GM12878 (cell line): Measurements from ENCODE around the gene KIZ. TPM values are rescaled to one million over a fixed set of nuclear protein-coding genes. Genes with fewer than 3 reads are reported as not detected.

ENCODE experiments used
- ATAC-seq: fragments of 200-7000 bp; cut with Tn5 transposase; 3 replicates; pipeline ENCODE4 v1.9.1; 2020; ENCODE audit warnings: mild to moderate bottlenecking, moderate library complexity
- BruUV-seq: library from RNA; stranded (reverse); fragments of 400-500 nt; replicated peaks from 2 replicates; lab custom pipeline; 2021; lab: Mats Ljungman, UMichigan
- CTCF ChIA-PET: fragments of 300-600 bp; sonication (Branson Sonifier 250); formaldehyde crosslinking; extraction: SDS; loops from one replicate; lab custom pipeline; 2021; ENCODE audit warnings: inconsistent platforms; lab: Yijun Ruan, JAX
- POLR2A ChIA-PET: fragments of 350-600 bp; formaldehyde crosslinking; extraction: SDS; loops from one replicate; lab custom pipeline; 2021; ENCODE audit warnings: inconsistent platforms; lab: Charles Lee
- RAD21 ChIA-PET: fragments of 300-600 bp; sonication (Branson Sonifier 250); formaldehyde crosslinking; loops from one replicate; lab custom pipeline; 2023; ENCODE audit warnings: antibody characterized with exemption; ENCODE audit not compliant: unreplicated experiment; lab: Charles Lee
- SMC1A ChIA-PET: fragments of 300-600 bp; sonication (Branson Sonifier 250); formaldehyde crosslinking; loops from one replicate; lab custom pipeline; 2023; ENCODE audit not compliant: unreplicated experiment, uncharacterized antibody; lab: Charles Lee
- DNase-seq: peaks from one replicate; pipeline ENCODE4 v3.0.0-alpha.2; 2011; ENCODE audit warnings: low read depth, low spot score
- FAIRE-seq: peaks from 3 replicates; lab custom pipeline; 2011; peaks lifted over from hg19 to GRCh38; lab: Jason Lieb, UNC
- H2AFZ ChIP-seq: 2 replicates; pipeline ENCODE4 v1.6.0; 2011; ENCODE audit warnings: low read depth, low read length, control low read depth; ENCODE audit not compliant: control insufficient read depth
- H3K27ac ChIP-seq: 2 replicates; pipeline ENCODE4 v1.5.1; 2011; ENCODE audit warnings: control low read depth; ENCODE audit not compliant: control insufficient read depth, insufficient read depth
- H3K27me3 ChIP-seq, 2 experiments: replicated peaks in 1 of 2; 2 replicates each; pipeline versions ENCODE4 v1.6.0 to v1.6.1; 2011; ENCODE audit warnings: low read length in 1 of 2; ENCODE audit not compliant: control insufficient read depth in 2 of 2, insufficient read depth in 2 of 2
- H3K36me3 ChIP-seq, 2 experiments: 2 replicates each; pipeline ENCODE4 v1.5.1; 2011; ENCODE audit warnings: low read length in 1 of 2; ENCODE audit not compliant: control insufficient read depth in 2 of 2, insufficient read depth in 2 of 2
- H3K4me1 ChIP-seq: 2 replicates; pipeline ENCODE4 v1.6.1; 2011; ENCODE audit warnings: mild to moderate bottlenecking, low read length, moderate library complexity, mixed read lengths; ENCODE audit not compliant: control insufficient read depth, insufficient read depth
- H3K4me2 ChIP-seq: 2 replicates; pipeline ENCODE4 v1.6.0; 2011; ENCODE audit warnings: control low read depth; ENCODE audit not compliant: control insufficient read depth, insufficient read depth
- H3K4me3 ChIP-seq: fragments of 200-600 bp; sonication (generic); 2 replicates; pipeline ENCODE4 v1.5.1; 2016
- H3K79me2 ChIP-seq: 2 replicates; pipeline ENCODE4 v1.6.0; 2011; ENCODE audit warnings: low read length; ENCODE audit not compliant: control insufficient read depth, insufficient read depth
- H3K9ac ChIP-seq: 2 replicates; pipeline ENCODE4 v1.8.0; 2011; ENCODE audit warnings: low read length, control low read depth, mixed read lengths; ENCODE audit not compliant: control insufficient read depth, insufficient read depth
- H3K9me3 ChIP-seq: replicated peaks from 3 replicates; pipeline ENCODE4 v1.5.1; 2011; ENCODE audit warnings: mild to moderate bottlenecking, low read length; ENCODE audit not compliant: control insufficient read depth, insufficient read depth
- H4K20me1 ChIP-seq: 2 replicates; pipeline ENCODE4 v1.6.0; 2011; ENCODE audit not compliant: control insufficient read depth, insufficient read depth
- CREB1 ChIP-seq: IDR thresholded peaks from 2 replicates; pipeline ENCODE4 v1.6.1; 2012; ENCODE audit warnings: low read depth, mild to moderate bottlenecking, inconsistent platforms
- SMAD1 ChIP-seq: fragments of 450-650 bp; IDR thresholded peaks from 2 replicates; pipeline ENCODE4 v1.6.1; 2018; ENCODE audit warnings: mild to moderate bottlenecking, low read depth; ENCODE audit not compliant: partially characterized antibody
- SMARCA5 ChIP-seq: fragments of 450-650 bp; IDR thresholded peaks from 2 replicates; pipeline ENCODE4 v1.6.1; 2017; ENCODE audit warnings: mild to moderate bottlenecking
- ZNF217 ChIP-seq: fragments of 450-650 bp; IDR thresholded peaks from 2 replicates; pipeline ENCODE4 v1.6.1; 2017; ENCODE audit warnings: antibody characterized with exemption, mild to moderate bottlenecking
- WGBS: methylation state at CpG from one replicate; pipeline ENCODE4 v1.1.6; 2016; ENCODE audit warnings: low lambda C conversion rate; ENCODE audit not compliant: insufficient replicate concordance, insufficient coverage; ENCODE audit errors: missing lambda C conversion rate; 5-methylcytosine and 5-hydroxymethylcytosine counted together
- in situ Hi-C: fragments of 300-500 bp; cut with MboI; formaldehyde crosslinking; loops from 9 replicates; pipeline ENCODE4 v1.14.3; 2018; ENCODE audit warnings: mixed read lengths
- intact Hi-C: fragments of 100-400 bp; cut with micrococcal nuclease; formaldehyde crosslinking; loops from one replicate; pipeline ENCODE4 v1.14.2; 2022; ENCODE audit not compliant: unreplicated experiment
- polyA plus RNA-seq, 11 experiments: library from polyadenylated mRNA; depleted of rRNA in 4 of 11; unstranded in 6 of 11; stranded (reverse) in 5 of 11; fragments of >200 nt; fragmentation: Nextera tagmentation in 4 of 11; fragmentation: Illumina TruSeq in 1 of 11; extraction: Ambion mirVana in 4 of 11; extraction: Trizol in 1 of 11; gene quantifications; 1 replicate in 1 of 11; 2 replicates in 10 of 11; pipeline versions ENCODE4 v1.2.1 to v1.2.3, GENCODE V29; 2011 to 2016; ENCODE audit warnings: inconsistent platforms in 2 of 11, missing spikeins in 2 of 11, low read depth in 1 of 11
- total RNA-seq, 4 experiments: library from RNA; depleted of rRNA in 3 of 4; stranded (reverse); fragments of >200 nt in 3 of 4; fragmentation: Illumina TruSeq in 1 of 4; extraction: Trizol in 1 of 4; gene quantifications; 2 replicates each; pipeline versions ENCODE4 v1.2.1 to v1.2.3, GENCODE V29; 2013 to 2021
- TF ChIP-seq, protein P1 (sequence below): IDR thresholded peaks from 2 replicates; pipeline ENCODE4 v1.6.1; 2011; ENCODE audit warnings: mild to moderate bottlenecking, low read depth, low read length, moderate library complexity; ENCODE audit not compliant: insufficient replicate concordance
- TF ChIP-seq, protein P2 (sequence below): IDR thresholded peaks from 2 replicates; pipeline ENCODE4 v1.6.1; 2011; ENCODE audit warnings: borderline replicate concordance, low read depth, mild to moderate bottlenecking, moderate library complexity, low read length; ENCODE audit not compliant: insufficient read depth, poor library complexity, severe bottlenecking

The KIZ gene
- total and polyA plus RNA-seq, 10 of the 15 experiments (the other 5 are each of a cell fraction or from before 2014, with no cell fraction given) = 2.7 to 11.0 (median 7.3) TPM

DNA sequence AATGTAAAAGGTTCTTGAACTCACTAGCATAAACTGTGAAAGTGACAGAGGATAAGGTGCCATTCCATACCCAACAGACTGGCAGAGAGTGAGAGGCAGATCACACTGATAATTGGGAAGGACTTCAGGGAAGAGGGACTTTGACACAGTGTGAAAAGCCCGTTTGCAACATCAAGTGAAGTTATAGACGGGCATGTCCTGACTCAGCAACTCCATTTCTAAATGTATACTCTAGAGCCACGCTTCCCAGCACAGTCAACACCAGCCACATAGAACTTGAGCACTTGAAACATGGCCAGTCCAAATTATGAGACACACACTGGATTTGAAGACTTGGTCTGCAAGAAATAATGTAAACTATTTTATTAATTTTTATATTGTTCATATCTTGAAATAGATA lies 131.3 kb downstream of the KIZ start (continued):
- TF ChIP-seq, protein P1, sequence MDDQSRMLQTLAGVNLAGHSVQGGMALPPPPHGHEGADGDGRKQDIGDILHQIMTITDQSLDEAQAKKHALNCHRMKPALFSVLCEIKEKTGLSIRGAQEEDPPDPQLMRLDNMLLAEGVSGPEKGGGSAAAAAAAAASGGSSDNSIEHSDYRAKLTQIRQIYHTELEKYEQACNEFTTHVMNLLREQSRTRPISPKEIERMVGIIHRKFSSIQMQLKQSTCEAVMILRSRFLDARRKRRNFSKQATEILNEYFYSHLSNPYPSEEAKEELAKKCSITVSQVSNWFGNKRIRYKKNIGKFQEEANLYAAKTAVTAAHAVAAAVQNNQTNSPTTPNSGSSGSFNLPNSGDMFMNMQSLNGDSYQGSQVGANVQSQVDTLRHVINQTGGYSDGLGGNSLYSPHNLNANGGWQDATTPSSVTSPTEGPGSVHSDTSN = no peak
- no peak for TF ChIP-seq CREB1
- TF ChIP-seq SMAD1 = no peak
- TF ChIP-seq, protein P2, sequence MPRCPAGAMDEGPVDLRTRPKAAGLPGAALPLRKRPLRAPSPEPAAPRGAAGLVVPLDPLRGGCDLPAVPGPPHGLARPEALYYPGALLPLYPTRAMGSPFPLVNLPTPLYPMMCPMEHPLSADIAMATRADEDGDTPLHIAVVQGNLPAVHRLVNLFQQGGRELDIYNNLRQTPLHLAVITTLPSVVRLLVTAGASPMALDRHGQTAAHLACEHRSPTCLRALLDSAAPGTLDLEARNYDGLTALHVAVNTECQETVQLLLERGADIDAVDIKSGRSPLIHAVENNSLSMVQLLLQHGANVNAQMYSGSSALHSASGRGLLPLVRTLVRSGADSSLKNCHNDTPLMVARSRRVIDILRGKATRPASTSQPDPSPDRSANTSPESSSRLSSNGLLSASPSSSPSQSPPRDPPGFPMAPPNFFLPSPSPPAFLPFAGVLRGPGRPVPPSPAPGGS = no peak
- no peak for TF ChIP-seq SMARCA5

GRCh38 chr20:21258411-21258810 lies 132.5 kb downstream of the KIZ start:
- Histone ChIP-seq H4K20me1 (no peaks in the 10 kb centered on the region), H3K79me2 (no peaks in the 10 kb centered on the region), H3K4me2 (no peak overlapping the region), H3K9me3 (no peaks in the 10 kb centered on the region), H3K36me3 (no peaks in the 10 kb centered on the region), H2AFZ (no peak overlapping the region), H3K27ac (no peak overlapping the region), H3K27me3 (no peaks in the 10 kb centered on the region), H3K9ac (no peak overlapping the region), H3K4me1 (no peaks in the 10 kb centered on the region), H3K4me3 (no peak overlapping the region)
- ATAC-seq (no peak), DNase-seq (no peak), FAIRE-seq (no peak)
- ChIA-PET POLR2A (no interaction called here), CTCF (interaction anchor here (0.7 to 0.8 kb wide), 2 partner anchors 23 to 357 kb away, joined by 3 read pairs; no protein-coding TSS in a partner anchor), RAD21 (no interaction called here), SMC1A (interaction anchor here (1.0 kb wide), 1 partner anchor 22 kb away, joined by 3 read pairs; no protein-coding TSS in a partner anchor)
- intact Hi-C loops (no loop called here), in situ Hi-C loops (no loop called here)
- TF ChIP-seq ZNF217 = no peak
- 69% methylated on average over 4 of the region's 6 CpGs for WGBS
- no TSS peak for BruUV-seq
